Measurements from ENCODE around the gene LPAR5. TPM values are rescaled to one million over a fixed set of nuclear protein-coding genes. Genes with fewer than 3 reads are reported as not detected.

The LPAR5 gene
- total and polyA plus RNA-seq, 2 of the 13 experiments (the other 11 are each of a cell fraction or from before 2014, with no cell fraction given), result 0.09 to 0.32 TPM

DNA sequence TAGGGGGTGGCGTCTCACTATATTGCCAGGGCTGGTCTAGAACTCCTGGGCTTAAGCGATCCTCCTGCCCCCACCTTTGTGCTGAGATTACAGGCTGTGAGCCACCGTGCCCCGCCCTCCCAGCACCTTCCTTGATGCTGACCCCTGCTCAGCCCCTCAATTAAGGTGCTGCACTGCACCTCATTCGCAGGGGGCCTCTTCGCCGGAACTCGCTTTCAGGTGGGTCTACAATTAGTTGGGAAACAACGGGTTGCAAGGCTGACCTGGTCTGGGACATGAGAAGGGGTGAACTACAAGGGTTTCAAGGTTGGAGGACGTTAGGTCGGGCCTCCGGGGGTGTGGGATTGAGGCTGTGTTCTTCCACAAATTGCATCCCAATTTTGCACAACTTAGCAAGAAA is 66.4 kb downstream of the LPAR5 start:
- TF ChIP-seq REPIN1 (CRISPR knock-in tag; IDR thresholded peaks at IDR 0.05; ENCODE audit: borderline replicate concordance, low read depth) (no peak), SP4 (CRISPR knock-in tag; IDR thresholded peaks at IDR 0.05) (no peak), AGO2 (optimal IDR thresholded peaks at IDR 0.05; ENCODE audit: low read depth, low read length) (peak; percentile 42), RXRA (CRISPR knock-in tag; IDR thresholded peaks at IDR 0.05) (no peak), PBX2 (CRISPR knock-in tag; IDR thresholded peaks at IDR 0.05) (no peak), POLR2A (IDR thresholded peaks at IDR 0.05; ENCODE audit: insufficient read depth in 1 of 2, low read depth in 2 of 2, low read length in 2 of 2) (0 out of 4 replicates have a peak, but pooled peaks of 1 of the 2 experiments have one; percentile 3), RBM22 (optimal IDR thresholded peaks at IDR 0.05; ENCODE audit: low read length) (peak; percentile 18), ZNF749 (CRISPR knock-in tag; IDR thresholded peaks at IDR 0.05; ENCODE audit: borderline replicate concordance) (no peak), ZNF562 (CRISPR knock-in tag; IDR thresholded peaks at IDR 0.05; ENCODE audit: borderline replicate concordance) (no peak), ZMYM3 (CRISPR knock-in tag; IDR thresholded peaks at IDR 0.05) (no peak), SALL1 (CRISPR knock-in tag; IDR thresholded peaks at IDR 0.05) (no peak)
- ChIA-PET POLR2A (interaction anchor here (1.2 to 1.6 kb wide), 2 partner anchors 13 to 35 kb away, joined by 4 to 7 read pairs; partner anchors contain the start of genes GAPDH and IFFO1), CTCF (ENCODE audit: low intra/inter-chr PET ratio, low total read pairs) (interaction anchor here (0.7 to 1.3 kb wide), 2 partner anchors 37 to 45 kb away, joined by 3 read pairs; no protein-coding TSS in a partner anchor)
- Histone ChIP-seq H3K27me3 (ENCODE audit: control insufficient read depth in 1 of 2, insufficient read depth in 2 of 2, low read length in 2 of 2) (no peaks in the 10 kb centered on the region), H3K79me2 (ENCODE audit: insufficient read depth, low read length) (peaks cover 25% of the 10 kb centered on the region), H3K4me2 (ENCODE audit: low read depth, low read length) (peak overlapping the region; percentile 81; the same call in 1 of the 2 replicates), H3K4me3 (replicated peaks in 1 of 3; ENCODE audit: insufficient read depth in 1 of 3, low read depth in 2 of 3, low read length in 3 of 3) (no peak overlapping the region), H3K9ac (ENCODE audit: insufficient read depth, low read depth, low read length) (no peak overlapping the region), H3K27ac (ENCODE audit: extremely low read length, insufficient read depth, low read length) (peak overlapping the region; percentile 46), H2AFZ (ENCODE audit: low read length) (no peak overlapping the region), H3K36me3 (replicated peaks in 1 of 2; ENCODE audit: control insufficient read depth in 1 of 2, insufficient read depth in 2 of 2, low read length in 2 of 2) (peaks cover 12 to 44% of the 10 kb centered on the region in 2 experiments), H3K9me3 (ENCODE audit: low read length) (no peaks in the 10 kb centered on the region), H4K20me1 (ENCODE audit: insufficient read depth, low read length) (no peaks in the 10 kb centered on the region; the same call in 1 of the 2 replicates), H3K4me1 (ENCODE audit: insufficient read depth, low read length) (peaks cover 38% of the 10 kb centered on the region)
- DNase-seq (ENCODE audit: low spot score) (no peak), FAIRE-seq (no peak), ATAC-seq (no peak)
- BruUV-seq (replicated peaks), result no TSS peak
- in situ Hi-C loops (cut with HindIII; ENCODE audit: extremely low pct_ligation_motif_present, low pct_unique_long_range_greater_than_20kb), result no loop called here
- WGBS (ENCODE audit: low lambda C conversion rate), result 90% methylated on average over 12 of the region's 12 CpGs
- intact Hi-C loops (cut with micrococcal nuclease; ENCODE audit: unreplicated experiment), result loop anchor here (2.0 kb wide), 1 partner anchor 37 kb away; the partner anchor contains the start of gene CHD4

Small RNA genes within 50 kb of the gene (small RNA-seq; reads per million reads assigned to genes)
- 5.2 to 276 (median 17.1) reads per million in 3 experiments for gene SCARNA11 (ENCODE audit: insufficient read depth in 2 of 3, insufficient read length in 3 of 3, low read depth in 2 of 3, low replicate concordance in 1 of 3)

Other genes starting within 250 kb of the LPAR5 start
- gene CD27, start 191.0 kb downstream of the LPAR5 start, total RNA-seq (2016; rRNA removed; fragmentation: Illumina TruSeq; extraction: Trizol), result not detected in 2 replicates
- gene CD27, start 191.0 kb downstream of the LPAR5 start, polyA plus RNA-seq (2011; rRNA removed), result 0.12 and 0.18 TPM in 2 replicates
- gene TAPBPL, start 183.9 kb downstream of the LPAR5 start, total RNA-seq (2016; rRNA removed; fragmentation: Illumina TruSeq; extraction: Trizol), result 3.2 and 10.0 TPM in 2 replicates
- 14.0 and 14.5 TPM in 2 replicates for gene TAPBPL, start 183.9 kb downstream of the LPAR5 start, polyA plus RNA-seq (2011; rRNA removed)
- gene VAMP1, start 165.3 kb downstream of the LPAR5 start, total RNA-seq (2016; rRNA removed; fragmentation: Illumina TruSeq; extraction: Trizol), result 0.45 and 2.5 TPM in 2 replicates
- gene VAMP1, start 165.3 kb downstream of the LPAR5 start, polyA plus RNA-seq (2011; rRNA removed), result 7.4 and 8.0 TPM in 2 replicates
- 278 and 343 TPM in 2 replicates for gene MRPL51, start 142.7 kb downstream of the LPAR5 start, total RNA-seq (2016; rRNA removed; fragmentation: Illumina TruSeq; extraction: Trizol)
- 52.5 and 64.8 TPM in 2 replicates for gene MRPL51, start 142.7 kb downstream of the LPAR5 start, polyA plus RNA-seq (2011; rRNA removed)
- 65.6 and 100 TPM in 2 replicates for gene NCAPD2, start 141.9 kb downstream of the LPAR5 start, total RNA-seq (2016; rRNA removed; fragmentation: Illumina TruSeq; extraction: Trizol)
- gene NCAPD2, start 141.9 kb downstream of the LPAR5 start, polyA plus RNA-seq (2011; rRNA removed), result 42.8 and 51.1 TPM in 2 replicates
- 3,038 and 4,052 TPM in 2 replicates for gene GAPDH, start 101.4 kb downstream of the LPAR5 start, total RNA-seq (2016; rRNA removed; fragmentation: Illumina TruSeq; extraction: Trizol)
- 12,395 and 12,722 TPM in 2 replicates for gene GAPDH, start 101.4 kb downstream of the LPAR5 start, polyA plus RNA-seq (2011; rRNA removed)
- 7.0 and 12.8 TPM in 2 replicates for gene IFFO1, start 79.9 kb downstream of the LPAR5 start, total RNA-seq (2016; rRNA removed; fragmentation: Illumina TruSeq; extraction: Trizol)
- 14.6 and 18.3 TPM in 2 replicates for gene IFFO1, start 79.9 kb downstream of the LPAR5 start, polyA plus RNA-seq (2011; rRNA removed)
- 50.0 and 56.7 TPM in 2 replicates for gene NOP2, start 67.7 kb downstream of the LPAR5 start, total RNA-seq (2016; rRNA removed; fragmentation: Illumina TruSeq; extraction: Trizol)
- gene NOP2, start 67.7 kb downstream of the LPAR5 start, polyA plus RNA-seq (2011; rRNA removed), result 47.3 and 52.9 TPM in 2 replicates
- gene CHD4, start 28.6 kb downstream of the LPAR5 start, total RNA-seq (2016; rRNA removed; fragmentation: Illumina TruSeq; extraction: Trizol), result 148 and 156 TPM in 2 replicates
- 76.2 and 82.8 TPM in 2 replicates for gene CHD4, start 28.6 kb downstream of the LPAR5 start, polyA plus RNA-seq (2011; rRNA removed)
- not detected in 2 replicates for gene ACRBP, start 11.5 kb upstream of the LPAR5 start, total RNA-seq (2016; rRNA removed; fragmentation: Illumina TruSeq; extraction: Trizol)
- 0.37 and 0.46 TPM in 2 replicates for gene ACRBP, start 11.5 kb upstream of the LPAR5 start, polyA plus RNA-seq (2011; rRNA removed)
- gene ING4, start 27.2 kb upstream of the LPAR5 start, total RNA-seq (2016; rRNA removed; fragmentation: Illumina TruSeq; extraction: Trizol), result 12.7 and 14.4 TPM in 2 replicates
- gene ING4, start 27.2 kb upstream of the LPAR5 start, polyA plus RNA-seq (2011; rRNA removed), result 32.4 and 34.2 TPM in 2 replicates
- 23.6 and 24.1 TPM in 2 replicates for gene ZNF384, start 53.4 kb upstream of the LPAR5 start, total RNA-seq (2016; rRNA removed; fragmentation: Illumina TruSeq; extraction: Trizol)
- 54.3 and 55.3 TPM in 2 replicates for gene ZNF384, start 53.4 kb upstream of the LPAR5 start, polyA plus RNA-seq (2011; rRNA removed)
- not detected in 2 replicates for gene PIANP, start 64.9 kb upstream of the LPAR5 start, total RNA-seq (2016; rRNA removed; fragmentation: Illumina TruSeq; extraction: Trizol)
- gene PIANP, start 64.9 kb upstream of the LPAR5 start, polyA plus RNA-seq (2011; rRNA removed), result not detected in 2 replicates
- 38.0 and 40.0 TPM in 2 replicates for gene COPS7A, start 88.1 kb upstream of the LPAR5 start, total RNA-seq (2016; rRNA removed; fragmentation: Illumina TruSeq; extraction: Trizol)
- 71.4 and 73.6 TPM in 2 replicates for gene COPS7A, start 88.1 kb upstream of the LPAR5 start, polyA plus RNA-seq (2011; rRNA removed)
- 88.1 and 95.8 TPM in 2 replicates for gene MLF2, start 117.2 kb upstream of the LPAR5 start, total RNA-seq (2016; rRNA removed; fragmentation: Illumina TruSeq; extraction: Trizol)
- 167 and 178 TPM in 2 replicates for gene MLF2, start 117.2 kb upstream of the LPAR5 start, polyA plus RNA-seq (2011; rRNA removed)
- gene PTMS, start 130.4 kb upstream of the LPAR5 start, total RNA-seq (2016; rRNA removed; fragmentation: Illumina TruSeq; extraction: Trizol), result 40.5 and 42.1 TPM in 2 replicates
- gene PTMS, start 130.4 kb upstream of the LPAR5 start, polyA plus RNA-seq (2011; rRNA removed), result 79.1 and 82.4 TPM in 2 replicates
- 0.11 TPM in 1 of 2 replicates, not detected in the other for gene LAG3, start 136.6 kb upstream of the LPAR5 start, total RNA-seq (2016; rRNA removed; fragmentation: Illumina TruSeq; extraction: Trizol)
- gene LAG3, start 136.6 kb upstream of the LPAR5 start, polyA plus RNA-seq (2011; rRNA removed), result 0.26 and 0.51 TPM in 2 replicates
- gene CD4, start 153.6 kb upstream of the LPAR5 start, total RNA-seq (2016; rRNA removed; fragmentation: Illumina TruSeq; extraction: Trizol), result 0.07 and 0.27 TPM in 2 replicates
- gene CD4, start 153.6 kb upstream of the LPAR5 start, polyA plus RNA-seq (2011; rRNA removed), result 0.68 and 0.95 TPM in 2 replicates
- not detected in 2 replicates for gene GPR162, start 185.9 kb upstream of the LPAR5 start, total RNA-seq (2016; rRNA removed; fragmentation: Illumina TruSeq; extraction: Trizol)
- 0.08 and 0.10 TPM in 2 replicates for gene GPR162, start 185.9 kb upstream of the LPAR5 start, polyA plus RNA-seq (2011; rRNA removed)
- 7.9 and 20.5 TPM in 2 replicates for gene P3H3, start 192.4 kb upstream of the LPAR5 start, total RNA-seq (2016; rRNA removed; fragmentation: Illumina TruSeq; extraction: Trizol)
- gene P3H3, start 192.4 kb upstream of the LPAR5 start, polyA plus RNA-seq (2011; rRNA removed), result 20.1 and 21.1 TPM in 2 replicates
- gene GNB3, start 205.0 kb upstream of the LPAR5 start, total RNA-seq (2016; rRNA removed; fragmentation: Illumina TruSeq; extraction: Trizol), result 0.17 and 1.3 TPM in 2 replicates
- gene GNB3, start 205.0 kb upstream of the LPAR5 start, polyA plus RNA-seq (2011; rRNA removed), result 3.6 and 3.8 TPM in 2 replicates
- 51.9 and 56.5 TPM in 2 replicates for gene CDCA3, start 215.3 kb upstream of the LPAR5 start, total RNA-seq (2016; rRNA removed; fragmentation: Illumina TruSeq; extraction: Trizol)
- 21.8 and 32.7 TPM in 2 replicates for gene CDCA3, start 215.3 kb upstream of the LPAR5 start, polyA plus RNA-seq (2011; rRNA removed)
- gene USP5, start 216.2 kb upstream of the LPAR5 start, total RNA-seq (2016; rRNA removed; fragmentation: Illumina TruSeq; extraction: Trizol), result 53.4 and 56.0 TPM in 2 replicates
- gene USP5, start 216.2 kb upstream of the LPAR5 start, polyA plus RNA-seq (2011; rRNA removed), result 39.6 and 42.8 TPM in 2 replicates
- gene TPI1, start 231.6 kb upstream of the LPAR5 start, total RNA-seq (2016; rRNA removed; fragmentation: Illumina TruSeq; extraction: Trizol), result 945 and 1,237 TPM in 2 replicates
- gene TPI1, start 231.6 kb upstream of the LPAR5 start, polyA plus RNA-seq (2011; rRNA removed), result 2,303 and 2,535 TPM in 2 replicates
- 4.0 and 6.2 TPM in 2 replicates for gene SPSB2, start 237.3 kb upstream of the LPAR5 start, total RNA-seq (2016; rRNA removed; fragmentation: Illumina TruSeq; extraction: Trizol)
- 1.9 and 2.0 TPM in 2 replicates for gene SPSB2, start 237.3 kb upstream of the LPAR5 start, polyA plus RNA-seq (2011; rRNA removed)

All from HepG2 (cell line).